ENCODE data around the gene NXPE3. TPM values are rescaled to one million over a fixed set of nuclear protein-coding genes. Genes with fewer than 3 reads are reported as not detected.

The NXPE3 gene
- total RNA-seq, 1 experiment from 2014 or later, result 15.9 TPM

DNA sequence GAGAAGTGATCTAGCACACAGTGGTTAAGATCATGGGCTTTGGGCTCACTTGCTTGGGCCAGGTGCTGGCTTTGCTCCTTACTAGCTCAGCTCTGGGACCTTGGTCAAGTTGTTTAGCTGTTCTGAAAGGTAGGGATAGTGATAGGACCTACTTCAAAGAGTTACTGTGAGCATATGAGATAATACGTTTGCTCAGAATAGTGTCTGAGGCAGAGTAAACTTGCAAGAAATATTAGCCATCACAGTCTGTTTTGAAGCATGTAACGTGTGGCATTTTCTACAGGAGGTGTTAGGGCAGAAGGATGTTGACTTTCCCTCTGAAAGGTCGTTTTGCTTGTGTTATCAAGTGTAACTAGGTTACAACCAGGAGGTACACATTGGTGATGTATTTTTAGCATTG is 35.8 kb downstream of the NXPE3 start:
- H2BK20ac ChIP-seq (ENCODE audit: low read depth, low read length, poor library complexity, severe bottlenecking), result no peak overlapping the region
- H3K27ac ChIP-seq (ENCODE audit: insufficient read length, low read depth, low read length), result no peak overlapping the region
- no peak for TF ChIP-seq CTCF (conservative IDR thresholded peaks at IDR 0.05)
- no peak overlapping the region for H2AK5ac ChIP-seq (ENCODE audit: insufficient read length, low read length)
- no peak overlapping the region for H2BK12ac ChIP-seq (ENCODE audit: insufficient read length, low read depth, low read length)
- no peak overlapping the region for H2AFZ ChIP-seq (ENCODE audit: low read length)
- peaks cover 0 to 11% (median 0%) of the 10 kb centered on the region in 3 experiments; a peak in 3 of 7 replicates for H3K36me3 Mint-ChIP-seq (ENCODE audit: insufficient read depth in 1 of 3, low read depth in 3 of 3)
- no peak overlapping the region for H3K9ac ChIP-seq (ENCODE audit: extremely low read depth, insufficient read length, low read length)
- H3K23ac ChIP-seq (ENCODE audit: insufficient read length, low read depth, low read length), result no peak overlapping the region
- H3K27ac Mint-ChIP-seq, result 0 out of 7 replicates have a peak overlapping the region, but pooled peaks of 1 of the 3 experiments have one; percentile 7
- no peak overlapping the region for H3K14ac ChIP-seq (ENCODE audit: insufficient read depth, low read length)
- H4K8ac ChIP-seq (replicated peaks; ENCODE audit: insufficient read length, low read depth, low read length), result no peak overlapping the region
- no peaks in the 10 kb centered on the region for H4K20me1 ChIP-seq (ENCODE audit: control insufficient read depth, insufficient read depth, insufficient read length)
- no peak overlapping the region for H3K18ac ChIP-seq (ENCODE audit: insufficient read length, low read depth, low read length)
- no peak overlapping the region for H4K5ac ChIP-seq (ENCODE audit: insufficient read length, low read depth, low read length)
- H3K56ac ChIP-seq (ENCODE audit: insufficient read length, low read depth, low read length), result no peak overlapping the region
- no CpG with 5 or more reads among the region's 3 CpGs for WGBS (ENCODE audit: extremely low coverage, insufficient read length, low lambda C conversion rate)
- H3K79me1 ChIP-seq (ENCODE audit: insufficient read depth, low read depth, low read length, poor library complexity, severe bottlenecking), result no peaks in the 10 kb centered on the region
- no peak overlapping the region for H4K91ac ChIP-seq (ENCODE audit: insufficient read length, low read depth, low read length)
- no peak overlapping the region for H3K4me3 Mint-ChIP-seq
- H3K9me3 Mint-ChIP-seq, result no peaks in the 10 kb centered on the region
- H3T11ph ChIP-seq (ENCODE audit: low read length), result no peak overlapping the region
- H2BK120ac ChIP-seq (ENCODE audit: low read depth, low read length, poor library complexity, severe bottlenecking), result no peak overlapping the region
- no peak for DNase-seq
- no peaks in the 10 kb centered on the region for H3K9me3 ChIP-seq (ENCODE audit: control insufficient read depth, low read depth, low read length)
- H3K4ac ChIP-seq (ENCODE audit: low read depth, low read length), result no peak overlapping the region
- H3K23me2 ChIP-seq (ENCODE audit: insufficient read length, low read depth, low read length, poor library complexity, severe bottlenecking), result no peaks in the 10 kb centered on the region
- H3K79me2 ChIP-seq (ENCODE audit: insufficient read depth, low read length), result no peaks in the 10 kb centered on the region
- no peak overlapping the region for H2BK5ac ChIP-seq (ENCODE audit: insufficient read length, low read length)
- no peaks in the 10 kb centered on the region for H3K27me3 ChIP-seq (ENCODE audit: insufficient read depth, low read length)
- peaks cover 0 to 3% of the 10 kb centered on the region in 2 experiments; a peak in 1 of 4 replicates for H3K4me1 Mint-ChIP-seq
- H3K4me2 ChIP-seq (ENCODE audit: insufficient read depth, insufficient read length, low read length), result no peak overlapping the region
- no peak overlapping the region for H2BK15ac ChIP-seq (ENCODE audit: low read depth, low read length)
- no peaks in the 10 kb centered on the region for H3K27me3 Mint-ChIP-seq (ENCODE audit: low read depth)
- no peaks in the 10 kb centered on the region for H3K4me1 ChIP-seq (ENCODE audit: insufficient read depth, low read length)
